ENCODE results near the gene ZNF30.

DNA sequence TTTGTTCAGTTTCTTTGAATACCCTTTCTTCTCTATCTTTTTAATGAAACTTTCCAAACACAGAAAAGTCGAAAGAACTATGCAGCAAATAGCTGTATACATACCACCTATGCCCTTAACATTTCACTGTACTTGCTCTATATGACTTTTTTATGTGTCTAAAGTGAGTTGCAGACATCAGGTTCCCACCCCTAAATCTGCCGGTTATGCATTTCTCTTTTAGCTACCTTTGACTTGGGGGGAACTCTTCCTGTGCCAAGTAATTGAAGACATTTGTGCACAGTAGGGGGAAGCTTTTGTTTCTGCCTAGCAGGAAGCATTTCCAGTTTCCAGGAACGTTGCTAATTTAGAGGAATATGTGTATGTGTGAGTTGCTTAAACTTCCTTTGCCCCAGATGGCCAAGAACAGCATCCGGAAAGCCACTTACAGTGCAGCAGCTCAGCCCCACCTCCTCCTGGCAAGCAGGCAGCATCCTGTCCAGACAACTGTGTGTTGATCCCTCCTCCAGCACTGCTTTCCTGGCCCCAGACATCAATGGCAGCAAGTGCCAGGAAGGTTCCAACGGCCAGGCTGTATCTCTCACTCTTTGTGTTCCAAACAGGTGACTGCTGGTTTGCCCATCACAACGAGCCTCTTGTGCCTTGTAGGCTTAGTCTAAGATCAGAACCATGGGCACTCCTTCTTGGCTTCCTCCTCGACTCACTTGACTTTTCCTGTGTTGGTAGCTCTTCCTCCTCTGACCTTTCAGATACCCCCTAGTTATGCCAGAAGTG lies 58.7 kb downstream of the ZNF30 start:
- TF ChIP-seq, protein P1, sequence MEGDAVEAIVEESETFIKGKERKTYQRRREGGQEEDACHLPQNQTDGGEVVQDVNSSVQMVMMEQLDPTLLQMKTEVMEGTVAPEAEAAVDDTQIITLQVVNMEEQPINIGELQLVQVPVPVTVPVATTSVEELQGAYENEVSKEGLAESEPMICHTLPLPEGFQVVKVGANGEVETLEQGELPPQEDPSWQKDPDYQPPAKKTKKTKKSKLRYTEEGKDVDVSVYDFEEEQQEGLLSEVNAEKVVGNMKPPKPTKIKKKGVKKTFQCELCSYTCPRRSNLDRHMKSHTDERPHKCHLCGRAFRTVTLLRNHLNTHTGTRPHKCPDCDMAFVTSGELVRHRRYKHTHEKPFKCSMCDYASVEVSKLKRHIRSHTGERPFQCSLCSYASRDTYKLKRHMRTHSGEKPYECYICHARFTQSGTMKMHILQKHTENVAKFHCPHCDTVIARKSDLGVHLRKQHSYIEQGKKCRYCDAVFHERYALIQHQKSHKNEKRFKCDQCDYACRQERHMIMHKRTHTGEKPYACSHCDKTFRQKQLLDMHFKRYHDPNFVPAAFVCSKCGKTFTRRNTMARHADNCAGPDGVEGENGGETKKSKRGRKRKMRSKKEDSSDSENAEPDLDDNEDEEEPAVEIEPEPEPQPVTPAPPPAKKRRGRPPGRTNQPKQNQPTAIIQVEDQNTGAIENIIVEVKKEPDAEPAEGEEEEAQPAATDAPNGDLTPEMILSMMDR (IDR thresholded peaks at IDR 0.05), result no peak
- TF ChIP-seq POLR2A (IDR thresholded peaks at IDR 0.05), result no peak

Data from uterus (tissue), 2 donors.